Effector memory CD4-positive, alpha-beta T cell (primary cell): ENCODE results near the gene TMEFF2.

Experiments
- DNase-seq, 3 donors: peaks; one replicate each; pipeline ENCODE4 v3.0.0-alpha.2; 2020
- H3K27ac ChIP-seq: 2 replicates; pipeline ENCODE4 v1.7.0; 2013; ENCODE audit warnings: mild to moderate bottlenecking, low read length, moderate library complexity; ENCODE audit not compliant: insufficient read depth, poor library complexity, severe bottlenecking
- H3K27me3 ChIP-seq: replicated peaks from 2 replicates; pipeline ENCODE4 v1.7.0; 2013; ENCODE audit warnings: mild to moderate bottlenecking, low read length; ENCODE audit not compliant: insufficient read depth, control insufficient read depth, poor library complexity, severe bottlenecking
- H3K36me3 ChIP-seq: 2 replicates; pipeline ENCODE4 v1.7.0; 2013; ENCODE audit warnings: mild to moderate bottlenecking, low read length, moderate library complexity; ENCODE audit not compliant: control insufficient read depth, insufficient read depth
- H3K4me1 ChIP-seq: 2 replicates; pipeline ENCODE4 v1.7.0; 2013; ENCODE audit warnings: low read length, mild to moderate bottlenecking; ENCODE audit not compliant: control insufficient read depth, insufficient read depth, poor library complexity, severe bottlenecking
- H3K4me3 ChIP-seq: 2 replicates; pipeline ENCODE4 v1.7.0; 2013; ENCODE audit warnings: low read length, low read depth, mild to moderate bottlenecking; ENCODE audit not compliant: insufficient read depth, poor library complexity, severe bottlenecking
- H3K9me3 ChIP-seq: 2 replicates; pipeline ENCODE4 v1.7.0; 2013; ENCODE audit warnings: mild to moderate bottlenecking, low read length, moderate library complexity; ENCODE audit not compliant: control insufficient read depth

The TMEFF2 gene

GRCh38 chr2:192153561-192153960, 41.2 kb downstream of the TMEFF2 start:
- no peak overlapping the region for H3K4me3 ChIP-seq
- no peaks in the 10 kb centered on the region for H3K27me3 ChIP-seq
- H3K36me3 ChIP-seq, result no peaks in the 10 kb centered on the region
- no peak for DNase-seq
- no peaks in the 10 kb centered on the region for H3K9me3 ChIP-seq
- H3K4me1 ChIP-seq, result no peaks in the 10 kb centered on the region
- H3K27ac ChIP-seq, result no peak overlapping the region

DNA sequence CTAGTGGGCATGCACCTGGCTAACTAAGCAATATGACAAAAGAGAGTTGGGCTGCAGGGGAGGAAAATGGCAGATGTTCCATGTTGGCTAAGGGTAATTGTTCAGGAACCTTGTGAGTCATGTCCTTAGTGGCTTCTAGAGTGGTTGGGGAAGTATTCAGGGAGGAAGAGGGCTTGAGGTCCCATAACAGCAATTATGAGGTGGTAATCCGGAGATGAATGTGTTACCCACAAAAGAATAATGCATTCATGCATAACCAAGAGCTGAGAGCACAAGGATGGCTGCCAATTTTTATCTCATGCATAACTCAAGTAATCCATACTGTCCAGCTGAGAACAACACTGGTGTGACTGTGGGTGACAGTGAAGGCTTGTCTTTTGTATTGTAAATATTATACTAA, 42.9 kb downstream of the TMEFF2 start:
- Histone ChIP-seq H3K9me3 (no peaks in the 10 kb centered on the region), H3K27ac (no peak overlapping the region), H3K27me3 (no peaks in the 10 kb centered on the region), H3K36me3 (no peaks in the 10 kb centered on the region), H3K4me3 (no peak overlapping the region), H3K4me1 (no peaks in the 10 kb centered on the region)
- DNase-seq, result no peak

GRCh38 chr2:192150166-192150565, 44.6 kb downstream of the TMEFF2 start:
- no peak overlapping the region for H3K4me3 ChIP-seq
- H3K27me3 ChIP-seq, result no peaks in the 10 kb centered on the region
- no peak overlapping the region for H3K27ac ChIP-seq
- DNase-seq, result no peak
- H3K9me3 ChIP-seq, result no peaks in the 10 kb centered on the region
- H3K36me3 ChIP-seq, result no peaks in the 10 kb centered on the region
- no peaks in the 10 kb centered on the region for H3K4me1 ChIP-seq

GRCh38 chr2:192148620-192149321, 46.0 kb downstream of the TMEFF2 start:
- Histone ChIP-seq H3K36me3 (no peaks in the 10 kb centered on the region), H3K4me1 (no peaks in the 10 kb centered on the region), H3K27ac (no peak overlapping the region), H3K9me3 (no peaks in the 10 kb centered on the region), H3K27me3 (no peaks in the 10 kb centered on the region), H3K4me3 (no peak overlapping the region)
- DNase-seq, result no peak

GRCh38 chr2:192148241-192148619, 46.5 kb downstream of the TMEFF2 start:
- H3K27me3 ChIP-seq, result no peaks in the 10 kb centered on the region
- no peak for DNase-seq
- no peak overlapping the region for H3K27ac ChIP-seq
- no peak overlapping the region for H3K4me3 ChIP-seq
- H3K36me3 ChIP-seq, result no peaks in the 10 kb centered on the region
- no peaks in the 10 kb centered on the region for H3K9me3 ChIP-seq
- no peaks in the 10 kb centered on the region for H3K4me1 ChIP-seq

GRCh38 chr2:192146069-192147015, 48.4 kb downstream of the TMEFF2 start:
- Histone ChIP-seq H3K36me3 (no peaks in the 10 kb centered on the region), H3K27ac (no peak overlapping the region), H3K27me3 (no peaks in the 10 kb centered on the region), H3K4me1 (no peaks in the 10 kb centered on the region), H3K4me3 (no peak overlapping the region), H3K9me3 (no peaks in the 10 kb centered on the region)
- DNase-seq, result no peak

- H3K27me3 ChIP-seq, result no peaks in the 10 kb centered on the region
- no peak for DNase-seq
- no peaks in the 10 kb centered on the region for H3K36me3 ChIP-seq
- no peak overlapping the region for H3K27ac ChIP-seq
- H3K9me3 ChIP-seq, result no peaks in the 10 kb centered on the region
- H3K4me1 ChIP-seq, result no peaks in the 10 kb centered on the region
- no peak overlapping the region for H3K4me3 ChIP-seq
These were observed 49.2 kb downstream of the TMEFF2 start for GRCh38 chr2:192145496-192145895.

DNA sequence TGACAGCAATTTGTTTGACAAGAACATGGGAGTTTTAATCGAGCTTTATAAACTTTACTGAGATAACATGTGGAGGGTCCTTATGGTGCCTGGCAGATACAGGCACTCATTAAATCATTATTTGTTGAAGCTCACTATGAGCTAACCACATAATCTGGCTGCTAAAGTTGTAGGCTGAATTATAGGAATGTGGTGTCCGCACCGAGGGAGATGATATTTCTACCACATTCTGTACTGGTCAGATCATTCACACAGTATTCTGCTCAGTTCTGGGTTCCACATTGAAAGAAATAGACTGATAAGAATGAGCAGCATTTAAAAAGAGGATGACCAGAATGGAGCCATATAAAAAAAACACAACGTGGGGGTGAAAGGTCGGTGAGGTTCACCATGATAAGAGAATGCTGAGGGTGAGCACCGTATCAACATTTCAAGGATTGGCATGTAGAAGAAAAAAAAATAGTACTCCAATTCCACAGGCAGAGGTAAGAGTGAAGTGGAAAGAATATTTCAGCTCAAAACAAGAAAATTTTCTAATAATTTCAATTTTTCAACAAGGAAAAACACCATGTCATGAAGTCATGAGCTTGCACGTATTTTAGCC, 54.4 kb downstream of the TMEFF2 start:
- DNase-seq, result no peak
- no peaks in the 10 kb centered on the region for H3K4me1 ChIP-seq
- H3K9me3 ChIP-seq, result no peaks in the 10 kb centered on the region
- no peaks in the 10 kb centered on the region for H3K27me3 ChIP-seq
- no peaks in the 10 kb centered on the region for H3K36me3 ChIP-seq
- no peak overlapping the region for H3K4me3 ChIP-seq
- no peak overlapping the region for H3K27ac ChIP-seq

- Histone ChIP-seq H3K9me3 (no peaks in the 10 kb centered on the region), H3K4me3 (no peak overlapping the region), H3K4me1 (no peaks in the 10 kb centered on the region), H3K36me3 (no peaks in the 10 kb centered on the region), H3K27me3 (no peaks in the 10 kb centered on the region), H3K27ac (no peak overlapping the region)
- DNase-seq, result no peak
These were observed 54.9 kb downstream of the TMEFF2 start for GRCh38 chr2:192139813-192140212.

GRCh38 chr2:192137451-192137850, 57.3 kb downstream of the TMEFF2 start:
- no peaks in the 10 kb centered on the region for H3K36me3 ChIP-seq
- H3K4me3 ChIP-seq, result no peak overlapping the region
- H3K27me3 ChIP-seq, result no peaks in the 10 kb centered on the region
- no peak overlapping the region for H3K27ac ChIP-seq
- H3K9me3 ChIP-seq, result no peaks in the 10 kb centered on the region
- H3K4me1 ChIP-seq, result no peaks in the 10 kb centered on the region
- DNase-seq, result no peak
